HepG2 (cell line): ENCODE measurements around the gene LACTBL1.

Experiments used
- TEAD2 ChIP-seq: sonication (generic); formaldehyde crosslinking; IDR thresholded peaks from 2 replicates; pipeline ENCODE4 v1.9.0; 2021; ENCODE audit warnings: missing genetic modification reagents
- ZNF331 ChIP-seq: sonication (generic); formaldehyde crosslinking; IDR thresholded peaks from 2 replicates; pipeline ENCODE4 v1.4.0; 2020; ENCODE audit warnings: missing genetic modification reagents

DNA sequence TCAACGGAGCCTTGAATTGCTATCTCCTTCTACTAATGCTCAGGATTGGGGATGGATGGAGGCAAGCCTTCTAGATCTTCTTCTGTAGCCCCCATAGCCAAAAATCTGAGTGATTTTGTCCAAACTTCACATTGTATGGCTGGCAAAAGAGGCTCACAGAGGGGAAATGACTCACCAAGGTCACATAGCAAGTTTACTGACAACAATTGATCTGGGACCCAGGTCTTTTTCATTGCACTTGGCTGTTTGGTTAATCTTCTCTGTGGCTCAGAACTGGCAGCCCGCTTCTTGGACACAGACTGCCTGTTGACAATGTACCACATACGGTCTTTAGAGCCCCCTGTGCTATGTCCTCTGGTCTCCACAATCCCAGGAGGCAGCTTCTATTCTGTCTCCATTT lies 3.0 kb upstream of the LACTBL1 start:
- no peak for TF ChIP-seq ZNF331
- no peak for TF ChIP-seq TEAD2
